GM12878 (cell line): ENCODE data around the gene PDE1C. TPM values are rescaled to one million over a fixed set of nuclear protein-coding genes. Genes with fewer than 3 reads are reported as not detected.

Experiments
- ATAC-seq: fragments of 200-7000 bp; cut with Tn5 transposase; 3 replicates; pipeline ENCODE4 v1.9.1; 2020; ENCODE audit warnings: mild to moderate bottlenecking, moderate library complexity
- BruUV-seq: library from RNA; stranded (reverse); fragments of 400-500 nt; replicated peaks from 2 replicates; lab custom pipeline; 2021; lab: Mats Ljungman, UMichigan
- CTCF ChIA-PET: fragments of 300-600 bp; sonication (Branson Sonifier 250); formaldehyde crosslinking; extraction: SDS; loops from one replicate; lab custom pipeline; 2021; ENCODE audit warnings: inconsistent platforms; lab: Yijun Ruan, JAX
- POLR2A ChIA-PET: fragments of 350-600 bp; formaldehyde crosslinking; extraction: SDS; loops from one replicate; lab custom pipeline; 2021; ENCODE audit warnings: inconsistent platforms; lab: Charles Lee
- RAD21 ChIA-PET: fragments of 300-600 bp; sonication (Branson Sonifier 250); formaldehyde crosslinking; loops from one replicate; lab custom pipeline; 2023; ENCODE audit warnings: antibody characterized with exemption; ENCODE audit not compliant: unreplicated experiment; lab: Charles Lee
- SMC1A ChIA-PET: fragments of 300-600 bp; sonication (Branson Sonifier 250); formaldehyde crosslinking; loops from one replicate; lab custom pipeline; 2023; ENCODE audit not compliant: unreplicated experiment, uncharacterized antibody; lab: Charles Lee
- DNase-seq: peaks from one replicate; pipeline ENCODE4 v3.0.0-alpha.2; 2011; ENCODE audit warnings: low read depth, low spot score
- FAIRE-seq: peaks from 3 replicates; lab custom pipeline; 2011; peaks lifted over from hg19 to GRCh38; lab: Jason Lieb, UNC
- H2AFZ ChIP-seq: 2 replicates; pipeline ENCODE4 v1.6.0; 2011; ENCODE audit warnings: low read depth, low read length, control low read depth; ENCODE audit not compliant: control insufficient read depth
- H3K27ac ChIP-seq: 2 replicates; pipeline ENCODE4 v1.5.1; 2011; ENCODE audit warnings: control low read depth; ENCODE audit not compliant: control insufficient read depth, insufficient read depth
- H3K27me3 ChIP-seq, 2 experiments: replicated peaks in 1 of 2; 2 replicates each; pipeline versions ENCODE4 v1.6.0 to v1.6.1; 2011; ENCODE audit warnings: low read length in 1 of 2; ENCODE audit not compliant: control insufficient read depth in 2 of 2, insufficient read depth in 2 of 2
- H3K36me3 ChIP-seq, 2 experiments: 2 replicates each; pipeline ENCODE4 v1.5.1; 2011; ENCODE audit warnings: low read length in 1 of 2; ENCODE audit not compliant: control insufficient read depth in 2 of 2, insufficient read depth in 2 of 2
- H3K4me1 ChIP-seq: 2 replicates; pipeline ENCODE4 v1.6.1; 2011; ENCODE audit warnings: mild to moderate bottlenecking, low read length, moderate library complexity, mixed read lengths; ENCODE audit not compliant: control insufficient read depth, insufficient read depth
- H3K4me2 ChIP-seq: 2 replicates; pipeline ENCODE4 v1.6.0; 2011; ENCODE audit warnings: control low read depth; ENCODE audit not compliant: control insufficient read depth, insufficient read depth
- H3K4me3 ChIP-seq: fragments of 200-600 bp; sonication (generic); 2 replicates; pipeline ENCODE4 v1.5.1; 2016
- H3K79me2 ChIP-seq: 2 replicates; pipeline ENCODE4 v1.6.0; 2011; ENCODE audit warnings: low read length; ENCODE audit not compliant: control insufficient read depth, insufficient read depth
- H3K9ac ChIP-seq: 2 replicates; pipeline ENCODE4 v1.8.0; 2011; ENCODE audit warnings: low read length, control low read depth, mixed read lengths; ENCODE audit not compliant: control insufficient read depth, insufficient read depth
- H3K9me3 ChIP-seq: replicated peaks from 3 replicates; pipeline ENCODE4 v1.5.1; 2011; ENCODE audit warnings: mild to moderate bottlenecking, low read length; ENCODE audit not compliant: control insufficient read depth, insufficient read depth
- H4K20me1 ChIP-seq: 2 replicates; pipeline ENCODE4 v1.6.0; 2011; ENCODE audit not compliant: control insufficient read depth, insufficient read depth
- BMI1 ChIP-seq: fragments of 450-650 bp; IDR thresholded peaks from 2 replicates; pipeline ENCODE4 v1.6.1; 2016; ENCODE audit warnings: mild to moderate bottlenecking, moderate library complexity, borderline replicate concordance
- CREB1 ChIP-seq: IDR thresholded peaks from 2 replicates; pipeline ENCODE4 v1.6.1; 2012; ENCODE audit warnings: low read depth, mild to moderate bottlenecking, inconsistent platforms
- E4F1 ChIP-seq: fragments of 450-650 bp; IDR thresholded peaks from 2 replicates; pipeline ENCODE4 v1.6.1; 2018; ENCODE audit warnings: borderline replicate concordance, mild to moderate bottlenecking; ENCODE audit not compliant: partially characterized antibody
- ELK1 ChIP-seq: IDR thresholded peaks from 2 replicates; pipeline ENCODE4 v1.6.1; 2012; ENCODE audit warnings: low read depth, low read length, improper control_type of control experiment
- HCFC1 ChIP-seq: fragments of 150-350 bp; IDR thresholded peaks from 2 replicates; pipeline ENCODE4 v1.6.1; 2014; ENCODE audit warnings: low read length
- IRF4 ChIP-seq: IDR thresholded peaks from 2 replicates; pipeline ENCODE4 v1.6.1; 2011; ENCODE audit warnings: low read depth, low read length
- IRF5 ChIP-seq: fragments of 450-650 bp; IDR thresholded peaks from 2 replicates; pipeline ENCODE4 v1.6.1; 2017; ENCODE audit warnings: borderline replicate concordance
- MYC ChIP-seq: IDR thresholded peaks from 2 replicates; pipeline ENCODE4 v1.6.1; 2011; ENCODE audit warnings: mild to moderate bottlenecking, low read length, moderate library complexity, inconsistent platforms; ENCODE audit not compliant: insufficient read depth, insufficient replicate concordance, insufficient read length, severe bottlenecking
- NFYB ChIP-seq: IDR thresholded peaks from 2 replicates; pipeline ENCODE4 v1.6.1; 2011; ENCODE audit warnings: low read depth, mild to moderate bottlenecking, low read length, improper control_type of control experiment, moderate library complexity; ENCODE audit not compliant: insufficient read depth
- NR2C1 ChIP-seq: fragments of 450-650 bp; IDR thresholded peaks from 2 replicates; pipeline ENCODE4 v1.6.1; 2017; ENCODE audit warnings: antibody characterized with exemption, mild to moderate bottlenecking, moderate library complexity
- PAX8 ChIP-seq: fragments of 450-650 bp; IDR thresholded peaks from 2 replicates; pipeline ENCODE4 v1.6.1; 2017; ENCODE audit warnings: mild to moderate bottlenecking, moderate library complexity
- POLR2AphosphoS5 ChIP-seq: IDR thresholded peaks from 2 replicates; pipeline ENCODE4 v1.6.1; 2011; ENCODE audit warnings: mild to moderate bottlenecking, low read length, inconsistent platforms
- TBL1XR1 ChIP-seq: IDR thresholded peaks from 2 replicates; pipeline ENCODE4 v1.6.1; 2012; ENCODE audit warnings: low read depth, low read length, improper control_type of control experiment
- WRNIP1 ChIP-seq: IDR thresholded peaks from 2 replicates; pipeline ENCODE4 v1.6.1; 2011; ENCODE audit warnings: low read depth, low read length, improper control_type of control experiment, borderline replicate concordance
- ZNF687 ChIP-seq: fragments of 450-650 bp; IDR thresholded peaks from 2 replicates; pipeline ENCODE4 v1.6.1; 2017; ENCODE audit warnings: mild to moderate bottlenecking, moderate library complexity
- WGBS: methylation state at CpG from one replicate; pipeline ENCODE4 v1.1.6; 2016; ENCODE audit warnings: low lambda C conversion rate; ENCODE audit not compliant: insufficient replicate concordance, insufficient coverage; ENCODE audit errors: missing lambda C conversion rate; 5-methylcytosine and 5-hydroxymethylcytosine counted together
- in situ Hi-C: fragments of 300-500 bp; cut with MboI; formaldehyde crosslinking; loops from 9 replicates; pipeline ENCODE4 v1.14.3; 2018; ENCODE audit warnings: mixed read lengths
- intact Hi-C: fragments of 100-400 bp; cut with micrococcal nuclease; formaldehyde crosslinking; loops from one replicate; pipeline ENCODE4 v1.14.2; 2022; ENCODE audit not compliant: unreplicated experiment
- polyA plus RNA-seq, 11 experiments: library from polyadenylated mRNA; depleted of rRNA in 4 of 11; unstranded in 6 of 11; stranded (reverse) in 5 of 11; fragments of >200 nt; fragmentation: Nextera tagmentation in 4 of 11; fragmentation: Illumina TruSeq in 1 of 11; extraction: Ambion mirVana in 4 of 11; extraction: Trizol in 1 of 11; gene quantifications; 1 replicate in 1 of 11; 2 replicates in 10 of 11; pipeline versions ENCODE4 v1.2.1 to v1.2.3, GENCODE V29; 2011 to 2016; ENCODE audit warnings: inconsistent platforms in 2 of 11, missing spikeins in 2 of 11, low read depth in 1 of 11
- total RNA-seq, 4 experiments: library from RNA; depleted of rRNA in 3 of 4; stranded (reverse); fragments of >200 nt in 3 of 4; fragmentation: Illumina TruSeq in 1 of 4; extraction: Trizol in 1 of 4; gene quantifications; 2 replicates each; pipeline versions ENCODE4 v1.2.1 to v1.2.3, GENCODE V29; 2013 to 2021

PDE1C gene
- total and polyA plus RNA-seq, 10 of the 15 experiments (the other 5 are each of a cell fraction or from before 2014, with no cell fraction given), result 0.29 to 2.3 (median 0.70) TPM

GRCh38 chr7:32023376-32023775 lies 46.8 kb downstream of the PDE1C start:
- Histone ChIP-seq H3K9ac (no peak overlapping the region), H3K9me3 (no peaks in the 10 kb centered on the region; the same call in 2 of the 3 replicates), H3K27ac (no peak overlapping the region), H3K4me1 (no peaks in the 10 kb centered on the region), H3K79me2 (no peaks in the 10 kb centered on the region), H3K4me3 (no peak overlapping the region), H4K20me1 (no peaks in the 10 kb centered on the region), H3K27me3 (no peaks in the 10 kb centered on the region), H3K36me3 (no peaks in the 10 kb centered on the region), H3K4me2 (no peak overlapping the region), H2AFZ (no peak overlapping the region)
- ChIA-PET RAD21 (no interaction called here), SMC1A (no interaction called here), POLR2A (no interaction called here), CTCF (no interaction called here)
- ATAC-seq (no peak), FAIRE-seq (no peak), DNase-seq (no peak)
- in situ Hi-C loops, result no loop called here
- intact Hi-C loops, result loop anchor here (5.0 kb wide), 1 partner anchor 1014 kb away; no protein-coding TSS in a partner anchor
- TF ChIP-seq NFYB (no peak), ZNF687 (no peak), ELK1 (no peak), PAX8 (no peak), POLR2AphosphoS5 (no peak), TBL1XR1 (no peak), MYC (no peak), WRNIP1 (no peak), NR2C1 (no peak), IRF4 (no peak), E4F1 (no peak), HCFC1 (no peak), IRF5 (no peak), BMI1 (no peak), CREB1 (no peak)
- 55% methylated on average over 6 of the region's 6 CpGs for WGBS
- BruUV-seq, result no TSS peak
